H1 (cell line): Measurements from ENCODE around the gene ZNF408. TPM values are rescaled to one million over a fixed set of nuclear protein-coding genes. Genes with fewer than 3 reads are reported as not detected.

Experiments
- SIN3A ChIP-seq, 2 experiments: IDR thresholded peaks in 1 of 2; conservative IDR thresholded peaks in 1 of 2; 2 replicates each; pipeline ENCODE4 v1.6.1; 2011 to 2012; ENCODE audit warnings: low read length in 2 of 2, improper control_type of control experiment in 1 of 2, low read depth in 1 of 2, mild to moderate bottlenecking in 1 of 2
- polyA plus RNA-seq, 7 experiments: library from polyadenylated mRNA; depleted of rRNA in 3 of 7; stranded (reverse) in 5 of 7; unstranded in 2 of 7; fragments of >200 nt in 5 of 7; fragments of 200-250 nt in 2 of 7; gene quantifications; 1 replicate in 5 of 7; 2 replicates in 1 of 7; 4 replicates in 1 of 7; pipeline versions ENCODE4 v1.2.1 to v1.2.3, GENCODE V29; 2011 to 2013; ENCODE audit warnings: missing spikeins in 2 of 7, mixed read lengths in 2 of 7
- total RNA-seq: library from RNA; stranded (reverse); fragmentation: NEBNext Ultra II Directional; extraction: Animal tissue kit (Norgen Biotek cat#: 25700); gene quantifications from 2 replicates; pipeline ENCODE4 v1.2.1, GENCODE V29; 2021

The ZNF408 gene
- total and polyA plus RNA-seq, 2 of the 8 experiments (the other 6 are each of a cell fraction or from before 2014, with no cell fraction given): 10.7 to 11.0 TPM

DNA sequence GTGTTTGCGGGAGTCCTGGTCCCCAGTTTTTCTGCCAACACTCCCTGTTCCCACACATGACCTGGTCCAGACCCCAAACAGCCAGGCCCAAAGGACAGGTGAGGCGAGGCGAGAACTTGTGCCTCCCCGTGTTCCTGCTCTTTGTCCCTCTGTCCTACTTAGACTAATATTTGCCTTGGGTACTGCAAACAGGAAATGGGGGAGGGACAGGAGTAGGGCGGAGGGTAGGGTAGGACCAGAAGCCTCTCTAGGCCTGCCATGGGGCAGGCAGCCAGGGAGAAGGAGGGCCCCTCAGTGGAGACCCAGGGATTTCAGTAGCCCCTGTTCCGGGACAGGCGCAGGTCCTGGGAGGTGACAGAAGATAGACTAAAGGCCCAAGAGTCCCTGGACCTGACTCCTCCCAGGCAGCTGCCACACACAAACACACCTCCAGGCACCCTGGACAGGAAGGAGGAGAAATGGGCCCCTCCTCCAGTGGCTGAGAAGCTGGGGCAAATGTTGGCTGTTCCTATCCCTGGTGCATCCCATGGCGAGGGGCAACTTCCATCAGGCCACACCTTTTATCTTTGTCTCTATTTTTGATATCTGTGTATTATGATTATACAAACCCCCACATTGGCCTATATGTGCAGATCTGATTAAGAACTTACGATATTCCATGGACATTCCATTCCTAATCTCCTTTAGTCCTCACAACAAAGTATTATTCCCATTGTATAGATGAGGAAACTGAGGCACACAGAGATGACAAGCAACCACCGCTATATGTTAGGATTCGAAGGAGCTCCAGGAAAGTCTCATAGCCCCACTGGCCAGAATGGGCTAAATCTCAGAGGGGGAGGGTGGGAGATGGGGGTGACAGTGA, 17.6 kb downstream of the ZNF408 start (continued):
- TF ChIP-seq SIN3A (conservative IDR thresholded peaks at IDR 0.05 in 1 of 2, IDR thresholded peaks at IDR 0.05 in 1 of 2; ENCODE audit: low read depth in 1 of 2, low read length in 2 of 2): no peak
- TF ChIP-seq, all 59 proteins: peak for 0
